Renal cortex interstitium (tissue), 15 donors: ENCODE data around the gene NXF1. TPM values are rescaled to one million over a fixed set of nuclear protein-coding genes. Genes with fewer than 3 reads are reported as not detected.
"Not testable (repeated sequence)": the region's sequence is repeated elsewhere in the genome, so short reads cannot be mapped to it uniquely, and the experiment has no call there.

Source experiments
- DNase-seq, 11 donors: peaks; one replicate each; pipeline ENCODE4 v3.0.0-alpha.2; 2013; ENCODE audit warnings: low read depth in 9 of 11, low spot score in 4 of 11; ENCODE audit errors: extremely low read depth in 1 of 11
- long read RNA-seq, 16 experiments: transcript quantifications; one replicate each; lab custom pipeline, GENCODE V29; 2026
- polyA plus RNA-seq, 3 donors: library from polyadenylated mRNA; unstranded; fragments of 120-200 nt; gene quantifications; one replicate each; pipeline ENCODE4 v1.2.1, GENCODE V29; 2013; ENCODE audit not compliant: insufficient read length in 3 of 3

The NXF1 gene
- polyA plus RNA-seq: 100 to 1,000 TPM; 114 to 137 (median 116) TPM
- long read RNA-seq, donor 1, transcript NXF1-201 (21 exons, 2,346 nt): major isoform, 6 of 19 reads
- long read RNA-seq, donor 1, partial matches to known transcripts: 12 of 19 reads
- long read RNA-seq, donor 1, other reads (novel, unspliced or antisense): 0 of 19 reads
- long read RNA-seq, donor 2, full-length matches to known transcripts: 3 of 3 reads
- long read RNA-seq, donor 2, partial matches to known transcripts: 0 of 3 reads
- long read RNA-seq, donor 2, other reads (novel, unspliced or antisense): 0 of 3 reads
- long read RNA-seq, donor 3, full-length matches to known transcripts: 6 of 12 reads
- long read RNA-seq, donor 3, partial matches to known transcripts: 6 of 12 reads
- long read RNA-seq, donor 3, other reads (novel, unspliced or antisense): 0 of 12 reads
- long read RNA-seq, donor 4, full-length matches to known transcripts: 11 of 102 reads
- long read RNA-seq, donor 4, partial matches to known transcripts: 32 of 102 reads
- long read RNA-seq, donor 4, other reads (novel, unspliced or antisense): 59 of 102 reads
- long read RNA-seq, donor 5: 0 reads
- long read RNA-seq, donor 6, full-length matches to known transcripts: 10 of 17 reads
- long read RNA-seq, donor 6, partial matches to known transcripts: 7 of 17 reads
- long read RNA-seq, donor 6, other reads (novel, unspliced or antisense): 0 of 17 reads
- long read RNA-seq, donor 7, full-length matches to known transcripts: 7 of 26 reads
- long read RNA-seq, donor 7, partial matches to known transcripts: 19 of 26 reads
- long read RNA-seq, donor 7, other reads (novel, unspliced or antisense): 0 of 26 reads
- long read RNA-seq, donor 8, full-length matches to known transcripts: 9 of 40 reads
- long read RNA-seq, donor 8, partial matches to known transcripts: 31 of 40 reads
- long read RNA-seq, donor 8, other reads (novel, unspliced or antisense): 0 of 40 reads
- long read RNA-seq, donor 9, partial matches to known transcripts: 6 of 11 reads
- long read RNA-seq, donor 9, other reads (novel, unspliced or antisense): 0 of 11 reads
- long read RNA-seq, donor 10, full-length matches to known transcripts: 6 of 11 reads
- long read RNA-seq, donor 10, partial matches to known transcripts: 5 of 11 reads
- long read RNA-seq, donor 10, other reads (novel, unspliced or antisense): 0 of 11 reads
- long read RNA-seq, donor 11, partial matches to known transcripts: 5 of 8 reads
- long read RNA-seq, donor 11, other reads (novel, unspliced or antisense): 0 of 8 reads
- long read RNA-seq, donor 12, full-length matches to known transcripts: 3 of 3 reads
- long read RNA-seq, donor 12, partial matches to known transcripts: 0 of 3 reads
- long read RNA-seq, donor 12, other reads (novel, unspliced or antisense): 0 of 3 reads
- long read RNA-seq, donor 13: 0 reads
- long read RNA-seq, donor 14, partial matches to known transcripts: 7 of 12 reads
- long read RNA-seq, donor 14, other reads (novel, unspliced or antisense): 0 of 12 reads
- long read RNA-seq, donor 15, full-length matches to known transcripts: 4 of 4 reads
- long read RNA-seq, donor 15, partial matches to known transcripts: 0 of 4 reads
- long read RNA-seq, donor 15, other reads (novel, unspliced or antisense): 0 of 4 reads
- long read RNA-seq, donor 16, full-length matches to known transcripts: 19 of 67 reads
- long read RNA-seq, donor 16, partial matches to known transcripts: 48 of 67 reads
- long read RNA-seq, donor 16, other reads (novel, unspliced or antisense): 0 of 67 reads

GRCh38 chr11:62805076-62805892 is at the start of gene NXF1:
TSS of gene NXF1 (minus strand) at chr11:62805440. CDS start at chr11:62805356, 84 bp downstream.
- DNase-seq: peak; percentile 90 to 96 (median 93)

- DNase-seq: no peak
Observed at GRCh38 chr11:62854013-62854824, 49.0 kb upstream of the NXF1 start.

GRCh38 chr11:62853279-62853965 is 48.2 kb upstream of the NXF1 start:
- DNase-seq: no peak

GRCh38 chr11:62852523-62853188 is 47.4 kb upstream of the NXF1 start:
- DNase-seq: no peak

- no peak for DNase-seq
Observed at GRCh38 chr11:62851807-62852522, 46.7 kb upstream of the NXF1 start.

GRCh38 chr11:62850911-62851806 is 45.9 kb upstream of the NXF1 start:
- no peak for DNase-seq

- no peak for DNase-seq
Observed at GRCh38 chr11:62847767-62848314, 42.6 kb upstream of the NXF1 start.

GRCh38 chr11:62846177-62846576 is 40.9 kb upstream of the NXF1 start:
- DNase-seq: no peak

- no peak for DNase-seq
Observed at GRCh38 chr11:62844154-62844553, 38.9 kb upstream of the NXF1 start.

GRCh38 chr11:62843466-62843865 is 38.2 kb upstream of the NXF1 start:
- no peak for DNase-seq

GRCh38 chr11:62842891-62843290 is 37.7 kb upstream of the NXF1 start:
- not testable (repeated sequence) for DNase-seq

GRCh38 chr11:62842171-62842741 is 37.0 kb upstream of the NXF1 start:
- peak in 1 of 11 donors; percentile 38 for DNase-seq
